HG02642 (cell line): ENCODE data around the gene ELMOD1.

Experiments used
- ATAC-seq: cut with Tn5 transposase; IDR thresholded peaks from one replicate; pipeline ENCODE4 v1.9.1; 2021; ENCODE audit warnings: mild to moderate bottlenecking; ENCODE audit not compliant: unreplicated experiment, poor library complexity

The ELMOD1 gene

DNA sequence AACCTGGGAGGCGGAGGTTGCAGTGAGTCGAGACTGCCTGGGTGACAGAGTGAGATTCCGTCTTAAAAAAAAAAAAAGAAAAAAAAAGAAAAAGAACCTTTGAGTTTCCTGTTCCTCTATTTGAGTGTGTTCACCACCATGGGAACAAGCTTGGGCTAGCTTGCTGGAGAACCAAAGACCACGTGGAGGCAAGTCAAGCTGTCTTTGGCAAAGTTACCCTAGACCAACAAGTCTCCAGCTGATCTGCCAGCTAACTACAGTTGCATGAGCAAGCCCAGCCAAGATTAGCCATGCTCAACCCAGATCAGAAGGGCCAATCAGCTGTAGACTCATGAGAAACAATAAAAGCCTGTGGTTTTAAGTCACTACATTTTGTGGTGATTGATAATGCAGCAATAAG, 91.2 kb downstream of the ELMOD1 start:
- ATAC-seq, result no peak

DNA sequence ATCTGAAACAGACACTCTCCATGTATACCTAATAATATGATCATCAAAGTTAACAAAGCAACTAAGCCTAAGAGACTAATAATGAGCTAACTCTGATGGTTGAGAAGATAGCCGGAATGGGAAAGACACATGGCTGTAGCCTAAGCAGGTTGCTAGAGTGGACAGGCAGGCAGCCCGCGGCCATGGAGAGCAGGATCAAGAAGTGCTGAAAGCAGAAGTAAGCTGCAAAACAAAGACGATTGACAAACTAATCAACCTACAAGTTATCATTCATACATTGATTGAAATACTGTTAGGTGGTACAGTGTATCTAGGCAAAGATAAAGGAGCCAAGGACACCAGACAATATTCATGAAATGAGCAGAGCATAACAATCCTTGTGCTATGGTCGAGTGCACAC, 91.6 kb downstream of the ELMOD1 start:
- ATAC-seq, result no peak

DNA sequence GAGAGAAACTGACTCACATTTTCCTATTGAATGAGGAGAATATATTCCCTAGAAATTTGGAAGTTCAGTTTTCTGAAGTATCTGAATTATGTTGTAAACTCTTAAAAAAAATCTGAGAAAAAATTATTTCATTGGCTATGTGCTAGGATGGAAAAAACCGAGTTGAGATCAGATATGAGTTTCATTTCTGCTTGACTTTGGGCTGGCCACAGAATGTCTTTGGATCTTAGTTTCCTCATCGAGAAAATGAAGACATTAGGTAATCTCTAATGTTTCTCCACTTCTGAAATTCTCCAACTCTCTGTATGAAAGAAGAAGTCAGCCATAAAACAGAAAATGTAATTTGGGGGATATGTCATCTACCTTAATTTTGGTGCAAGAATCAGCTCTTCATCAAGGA, 92.1 kb downstream of the ELMOD1 start:
- ATAC-seq, result no peak

DNA sequence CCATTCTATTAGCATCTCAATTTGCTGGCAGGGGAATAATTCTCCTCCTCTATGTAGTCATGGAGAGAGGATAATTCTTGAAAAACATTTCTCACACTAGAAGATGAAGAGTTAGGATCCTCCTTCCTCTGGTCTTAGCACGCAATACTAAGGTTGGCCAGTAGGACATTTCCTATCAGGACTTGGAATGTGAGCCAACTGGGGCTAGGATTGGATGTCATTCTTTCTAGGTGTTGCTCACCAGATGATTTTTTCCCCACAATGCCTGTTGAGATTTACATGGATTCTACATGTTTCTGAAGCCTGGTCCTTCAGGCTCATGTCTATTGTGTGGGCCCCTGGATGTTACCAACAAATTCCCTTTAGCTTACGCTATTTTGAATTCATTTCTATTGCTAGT, 92.9 kb downstream of the ELMOD1 start:
- ATAC-seq, result no peak

DNA sequence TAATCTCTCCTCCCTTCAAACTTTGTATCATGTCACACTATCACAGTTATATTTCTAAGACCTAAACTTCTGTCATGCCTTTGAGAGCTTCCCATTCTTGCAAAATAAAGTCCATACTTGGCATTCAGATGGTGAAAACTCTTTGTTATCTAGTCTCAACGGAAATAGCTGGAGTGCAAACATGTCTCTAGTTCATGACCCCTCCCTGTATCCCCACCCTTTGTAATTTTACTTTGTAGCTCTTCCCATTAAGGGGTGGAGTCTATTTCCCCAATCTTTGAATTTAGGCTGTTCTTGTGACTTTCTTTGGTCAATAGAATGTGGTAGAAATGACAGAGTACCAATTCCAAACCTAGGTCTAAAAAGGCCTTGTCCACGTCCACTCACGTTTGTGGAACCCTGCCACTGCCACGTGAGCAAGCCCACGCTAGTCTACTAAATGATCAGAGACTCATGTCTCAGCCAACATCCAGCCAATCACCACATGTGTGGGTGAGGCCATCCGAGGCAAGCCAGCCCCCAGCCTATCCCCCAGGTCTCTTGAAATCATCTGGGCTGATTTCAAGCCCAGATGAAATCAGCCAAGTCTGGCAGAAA, 97.5 kb downstream of the ELMOD1 start:
- ATAC-seq, result no peak

DNA sequence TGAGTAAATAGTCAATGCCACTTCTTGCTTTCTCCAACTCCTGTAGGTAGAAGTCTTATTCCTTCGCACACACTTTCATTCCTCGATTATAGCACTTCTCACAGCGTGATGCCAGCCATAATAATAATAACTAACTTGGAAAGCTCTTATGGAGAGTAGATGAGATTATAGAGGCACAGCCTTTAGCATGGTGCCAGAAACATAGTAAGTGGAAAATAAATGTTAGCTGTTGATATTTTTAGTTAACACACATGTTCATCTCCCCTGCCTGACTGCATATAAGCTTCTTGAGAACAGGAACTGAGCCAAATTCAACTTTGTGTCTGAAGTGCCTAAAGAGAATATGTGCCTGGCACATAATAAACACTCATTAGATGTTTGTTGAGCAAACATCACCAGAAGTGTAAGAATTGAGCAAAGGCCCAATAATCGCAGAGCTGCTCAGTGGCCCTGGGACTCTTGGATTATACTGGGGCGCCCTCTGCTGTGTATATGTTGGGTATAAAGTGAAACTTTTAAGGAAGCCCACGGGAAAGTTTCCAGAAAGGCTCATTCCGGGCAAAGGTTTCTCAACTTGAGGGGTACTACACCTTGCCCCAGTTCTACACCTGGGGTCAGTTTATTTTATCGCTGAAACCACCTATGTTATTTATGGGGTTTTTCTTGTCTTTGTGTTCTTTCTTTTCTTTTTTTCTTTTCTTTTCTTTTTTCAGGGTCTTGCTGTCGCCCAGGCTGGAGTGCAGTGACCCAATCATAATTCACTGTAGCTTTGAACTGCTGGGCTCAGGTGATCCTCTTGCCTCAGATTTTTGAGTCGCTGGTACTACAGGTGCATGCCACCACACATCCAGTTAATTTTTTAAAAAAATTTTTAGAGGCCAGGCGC, 98.6 kb downstream of the ELMOD1 start:
- ATAC-seq, result peak; percentile 59

DNA sequence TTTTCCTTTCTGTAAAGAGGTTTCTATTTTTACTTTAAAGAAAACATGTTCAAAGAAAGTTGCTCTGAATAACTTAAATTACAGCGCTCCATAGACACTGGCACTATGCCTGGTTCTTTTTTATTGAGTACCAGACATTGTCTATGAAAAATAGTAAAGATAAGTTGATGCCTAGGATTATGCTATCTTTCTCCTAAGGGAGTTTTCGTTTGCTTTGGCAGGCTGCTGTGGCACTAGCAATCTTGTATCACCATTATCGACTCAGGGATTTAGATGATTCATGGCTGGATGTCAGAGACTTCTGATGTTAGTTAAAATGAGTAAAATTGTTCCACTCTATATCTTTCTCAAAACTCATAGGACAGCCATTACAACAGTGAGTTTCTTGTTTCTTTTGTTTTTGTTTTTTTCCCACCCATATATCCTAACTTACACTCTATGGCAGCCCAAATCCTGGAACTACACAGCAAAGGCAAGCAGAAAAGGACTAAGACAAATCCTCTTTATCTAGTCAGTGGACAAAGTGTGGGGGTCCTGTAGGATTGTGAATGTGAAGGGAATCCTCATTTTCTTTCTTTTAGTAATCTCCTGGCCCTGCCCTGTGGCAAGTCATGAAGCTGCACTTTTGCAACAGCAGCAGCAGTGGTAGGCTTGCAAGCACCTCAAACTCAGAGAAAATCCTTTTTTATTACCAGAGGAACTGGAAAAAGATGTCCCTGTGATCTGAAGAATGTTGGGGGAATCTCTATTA, 100.2 kb downstream of the ELMOD1 start:
- no peak for ATAC-seq

DNA sequence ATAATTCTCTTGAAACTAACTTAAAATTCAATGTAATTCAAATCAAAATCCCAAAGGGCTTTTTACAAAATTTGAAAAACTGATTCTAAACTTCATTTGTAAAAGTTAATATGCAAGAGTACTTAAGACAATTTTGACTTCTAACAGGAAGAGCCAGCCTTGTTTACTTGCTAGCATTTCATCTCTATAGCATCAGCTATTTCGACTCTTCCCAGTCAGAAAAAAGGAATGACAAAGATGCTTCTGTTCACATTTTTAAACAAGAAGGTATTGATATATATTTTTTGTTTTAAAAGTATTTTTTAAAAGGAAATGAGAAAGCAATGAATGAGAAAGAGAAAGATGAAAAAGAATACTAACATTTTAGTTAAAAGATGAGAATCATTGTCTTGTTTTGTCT, 104.5 kb downstream of the ELMOD1 start:
- ATAC-seq, result no peak

DNA sequence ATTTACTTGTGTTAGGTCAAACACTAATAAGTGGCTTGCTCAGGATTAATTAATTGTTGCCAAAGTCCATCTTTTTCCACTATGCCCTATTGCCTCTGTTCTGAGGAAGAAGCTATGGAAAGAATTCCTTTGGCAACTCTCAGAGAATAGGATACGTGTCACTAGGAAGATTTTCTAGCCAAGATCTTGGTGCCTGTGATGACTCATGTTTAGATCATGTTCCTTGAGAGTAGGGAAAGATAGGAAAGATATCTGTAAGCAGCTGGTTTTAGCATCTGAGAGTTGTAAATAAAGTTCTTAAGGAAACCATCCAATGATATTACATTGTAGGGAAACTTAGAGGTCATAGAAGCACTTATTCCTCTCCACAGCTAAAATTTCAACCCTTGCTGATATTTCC, 105.2 kb downstream of the ELMOD1 start:
- ATAC-seq, result no peak

DNA sequence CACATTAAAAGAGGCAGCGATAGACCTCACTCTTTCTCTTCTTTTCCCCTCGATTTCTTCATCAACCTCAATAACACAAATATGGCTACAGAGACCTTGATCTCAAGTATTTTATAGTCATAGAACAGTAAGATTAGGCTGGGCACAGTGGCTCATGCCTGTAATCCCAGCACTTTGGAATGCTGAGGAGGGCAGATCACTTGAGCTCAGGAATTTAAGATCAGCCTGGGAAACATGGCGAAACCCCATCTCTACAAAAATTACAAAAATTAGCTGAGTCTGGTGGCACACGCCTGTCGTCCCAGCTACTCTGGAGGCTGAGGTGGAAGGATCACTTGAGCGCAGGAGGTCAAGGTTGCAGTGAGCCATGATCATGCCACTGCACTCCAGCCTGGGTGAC, 106.3 kb downstream of the ELMOD1 start:
- ATAC-seq, result no peak

DNA sequence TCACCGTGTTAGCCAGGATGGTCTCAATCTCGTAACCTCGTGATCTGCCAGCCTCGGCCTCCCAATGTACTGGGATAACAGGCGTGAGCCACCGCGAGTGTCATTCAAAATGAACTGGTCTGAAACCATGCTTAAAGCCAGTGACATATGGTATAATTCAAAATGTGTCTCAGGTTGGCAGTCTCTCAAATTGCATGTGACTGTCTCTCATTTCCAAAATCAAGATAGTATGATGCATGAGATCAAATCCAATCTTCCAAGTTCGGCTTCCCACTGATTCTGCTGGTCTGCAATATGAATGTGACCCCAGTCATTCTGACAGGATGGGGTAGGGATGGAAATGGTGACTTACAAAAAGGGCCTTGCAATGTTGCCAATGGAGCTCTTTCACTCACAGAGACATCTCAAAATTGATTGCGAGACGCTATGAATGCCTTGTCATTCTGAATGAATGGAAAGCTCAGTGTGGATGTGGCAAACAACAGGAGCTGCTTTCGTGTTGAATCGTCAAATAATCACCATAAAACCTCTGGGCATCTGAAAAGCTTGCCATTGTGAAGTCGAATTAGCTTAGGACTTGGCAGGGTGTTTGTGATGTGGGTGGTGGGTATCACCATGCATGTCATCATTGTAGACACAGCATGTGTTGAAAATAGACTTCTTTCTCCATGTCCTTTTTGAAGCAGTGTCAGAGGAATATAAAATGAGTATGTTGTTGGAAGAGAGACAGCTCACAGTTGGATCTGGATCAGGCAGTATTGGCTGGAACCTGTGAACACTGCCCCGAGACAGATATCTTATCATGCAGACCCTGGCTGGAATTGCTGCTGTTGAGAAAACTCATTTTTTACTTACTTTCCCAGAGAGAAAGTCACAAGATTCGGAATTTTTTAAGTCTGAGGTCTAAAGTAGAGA, 108.7 kb downstream of the ELMOD1 start:
- no peak for ATAC-seq

DNA sequence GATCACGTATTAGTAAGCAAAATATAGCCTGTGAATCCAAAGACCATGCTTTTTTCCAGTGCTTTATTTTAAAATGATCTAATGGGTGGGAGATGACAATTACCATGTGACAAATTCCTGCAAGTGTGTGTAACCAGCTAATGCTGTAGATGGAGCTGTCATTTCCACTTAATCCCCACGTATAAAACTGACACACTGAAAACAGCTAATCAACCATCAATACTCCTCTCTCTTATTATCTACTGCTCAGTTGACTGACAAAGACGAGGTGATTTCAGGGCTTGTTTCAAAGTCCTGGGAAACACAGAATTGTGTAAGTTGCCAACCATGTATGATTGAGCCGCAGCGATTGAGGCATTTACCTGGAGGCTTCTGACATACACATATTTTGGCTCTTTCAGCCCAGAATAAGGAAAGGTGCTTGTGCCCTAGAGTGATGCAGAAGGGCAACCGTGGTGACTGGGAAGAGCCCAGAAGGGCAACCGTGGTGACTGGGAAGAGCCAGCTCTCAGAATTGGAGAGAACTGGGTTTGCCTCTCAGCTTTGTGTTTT, 111.2 kb downstream of the ELMOD1 start:
- no peak for ATAC-seq

DNA sequence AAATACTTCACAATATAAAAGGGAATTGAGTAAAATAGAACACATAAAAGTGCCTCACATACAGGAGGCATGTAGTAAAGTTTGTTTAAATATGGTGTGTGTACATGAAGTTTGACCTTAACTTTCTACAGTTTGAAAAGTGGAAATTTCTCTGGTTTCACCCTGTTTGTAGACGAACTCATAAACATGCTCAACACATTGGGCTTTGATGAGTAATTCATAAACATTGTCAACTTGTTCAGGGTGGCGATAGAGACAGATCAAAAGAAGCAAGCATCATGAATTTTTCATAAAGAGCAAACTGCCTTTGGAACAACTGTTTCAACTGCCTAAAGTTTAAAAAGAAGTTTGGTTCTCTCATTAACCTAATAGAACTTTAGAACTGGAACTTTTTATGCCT, 111.8 kb downstream of the ELMOD1 start:
- ATAC-seq, result no peak

DNA sequence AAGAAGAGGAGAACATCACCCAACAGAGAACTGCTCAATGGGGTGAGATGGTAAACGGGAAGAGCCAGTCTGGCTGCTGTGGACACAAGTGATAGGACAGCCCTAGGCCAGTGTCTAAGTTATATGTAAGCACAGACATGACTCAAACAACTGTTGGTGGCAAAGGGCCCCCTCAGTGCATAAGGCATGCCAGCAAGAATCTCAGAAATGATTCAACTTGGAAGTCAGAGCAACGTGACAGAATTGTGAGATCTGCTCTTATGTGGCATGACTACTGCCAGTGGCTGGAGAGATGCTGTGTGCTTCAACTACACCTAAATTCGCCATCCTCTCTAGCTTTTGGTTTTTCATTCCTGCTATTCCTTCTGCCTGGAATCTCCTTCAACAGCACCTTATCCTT, 113.5 kb downstream of the ELMOD1 start:
- no peak for ATAC-seq

DNA sequence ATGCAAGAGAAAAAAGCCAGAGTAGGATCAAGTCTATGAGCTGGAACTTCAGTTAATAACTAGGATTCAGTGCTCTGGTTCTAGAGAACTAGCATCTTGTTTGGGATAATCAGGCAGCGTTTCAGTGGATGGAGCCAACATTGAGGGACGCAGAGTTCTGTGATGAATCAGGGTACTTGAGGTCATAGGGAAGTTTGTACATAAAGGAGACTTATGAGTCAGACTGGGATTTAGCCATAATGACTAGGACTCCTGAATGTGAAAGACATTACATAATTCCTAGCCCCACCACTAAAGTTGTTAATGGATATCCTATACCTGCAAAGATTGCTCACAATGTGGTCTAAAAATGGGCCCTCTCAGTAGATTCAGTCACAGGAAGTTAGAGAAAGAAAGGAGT, 114.1 kb downstream of the ELMOD1 start:
- ATAC-seq, result no peak

DNA sequence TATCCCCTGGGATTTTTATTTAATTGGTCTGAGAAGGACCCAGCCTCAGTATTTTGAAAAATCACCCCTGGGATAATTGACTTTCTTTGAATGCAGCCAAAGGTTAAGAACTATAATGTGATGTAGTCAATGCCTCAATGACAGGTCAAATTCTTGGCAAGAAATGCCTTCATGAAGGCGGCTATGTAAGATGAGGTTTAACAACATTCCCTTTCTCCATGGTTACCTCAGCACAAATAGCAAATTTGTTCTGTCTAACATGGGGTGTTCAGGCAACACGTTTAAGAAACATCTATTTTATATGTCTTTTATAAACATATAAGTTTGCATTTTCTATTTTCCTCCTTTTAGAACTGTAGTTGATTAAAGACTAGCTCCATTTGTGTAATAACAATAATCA, 115.6 kb downstream of the ELMOD1 start:
- no peak for ATAC-seq

DNA sequence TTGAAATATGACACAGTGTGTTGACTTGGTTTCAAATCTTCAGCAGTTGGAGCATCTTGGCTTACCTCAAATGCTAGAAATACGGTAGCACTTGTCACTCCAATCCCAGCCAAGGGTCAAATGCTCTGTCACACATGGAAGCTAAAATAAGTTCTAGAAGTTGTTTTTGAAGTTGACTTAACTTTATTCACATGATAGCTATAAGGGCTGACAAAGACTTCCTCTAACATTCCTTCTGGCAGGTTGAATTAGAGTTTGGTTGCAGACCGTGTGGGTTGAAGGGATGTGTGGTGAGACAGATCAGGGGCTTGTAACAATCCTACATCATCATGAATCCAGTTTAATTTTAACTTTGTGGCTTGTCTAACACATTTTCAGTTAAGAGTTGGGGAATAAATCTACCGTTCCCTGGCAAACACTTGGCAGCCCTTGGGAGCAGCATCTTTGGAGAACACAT, 116.3 kb downstream of the ELMOD1 start:
- ATAC-seq, result no peak

DNA sequence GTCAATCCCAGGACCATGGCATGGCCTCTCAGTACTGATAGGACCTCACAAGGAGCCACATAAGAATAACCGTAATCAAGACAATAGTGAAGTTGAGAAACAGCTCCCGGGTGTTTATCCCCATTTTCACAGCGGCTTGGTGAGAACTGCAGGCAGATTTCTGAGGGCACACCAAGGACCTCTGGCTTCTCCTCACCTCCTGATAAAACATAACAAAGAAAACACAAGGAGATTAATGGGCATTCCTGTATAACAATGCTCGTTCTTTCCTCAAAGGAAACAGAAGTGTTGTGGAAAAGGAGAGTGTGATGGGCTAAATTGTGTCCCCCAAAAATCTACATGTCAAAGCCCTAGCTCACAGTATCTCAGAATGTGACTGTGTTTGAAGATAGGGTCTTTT, 116.9 kb downstream of the ELMOD1 start:
- ATAC-seq, result no peak

DNA sequence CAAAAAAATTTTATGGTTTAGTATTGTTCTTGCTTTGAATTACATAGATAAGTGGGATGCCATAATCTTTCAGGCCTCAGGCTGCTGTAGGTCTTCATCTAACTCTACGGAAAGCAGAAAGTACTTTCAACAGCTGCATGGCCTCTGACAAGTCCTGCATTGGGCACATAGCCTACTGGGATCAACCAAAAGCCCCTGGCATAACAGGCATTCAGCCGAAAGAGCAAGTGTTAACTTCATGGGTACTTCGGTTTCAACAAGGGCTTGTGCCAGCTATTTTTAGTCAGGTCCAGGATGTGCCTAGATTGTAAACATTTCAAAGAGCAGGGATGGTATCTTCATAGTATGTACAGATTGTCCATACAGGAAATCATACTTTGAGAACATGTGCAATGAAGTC, 117.8 kb downstream of the ELMOD1 start:
- ATAC-seq, result no peak

DNA sequence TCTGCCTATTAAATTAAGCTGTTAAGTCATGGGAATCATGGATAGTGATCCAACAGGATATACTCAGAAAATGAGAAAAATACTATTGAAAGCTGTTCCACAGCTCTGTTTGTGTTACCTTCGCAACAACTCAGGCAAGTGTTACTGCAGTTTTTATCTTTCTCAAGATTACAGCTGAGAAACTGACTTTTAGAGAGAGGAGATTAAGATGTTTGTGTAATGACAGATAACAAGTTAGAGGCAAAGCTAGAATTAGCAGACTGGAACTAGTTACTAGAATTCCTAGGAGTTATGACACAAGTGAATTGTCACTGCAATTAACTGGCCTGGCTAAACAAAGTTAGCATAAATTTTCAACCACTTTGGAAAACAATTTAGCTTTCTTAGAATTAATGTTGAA, 119.4 kb downstream of the ELMOD1 start:
- ATAC-seq, result no peak
